ENCODE data around the gene ELN.
"Not testable (repeated sequence)": the region's sequence is repeated elsewhere in the genome, so short reads cannot be mapped to it uniquely, and the experiment has no call there.

ELN gene

GRCh38 chr7:74040101-74040790 is 12.3 kb downstream of the ELN start:
- in situ Hi-C loops (cut with MboI; ENCODE audit: low sequenced_read_pairs), result no loop called here

- in situ Hi-C loops (cut with MboI; ENCODE audit: low sequenced_read_pairs), result no loop called here
Observed at GRCh38 chr7:74040791-74041520, 13.0 kb downstream of the ELN start.

GRCh38 chr7:74042746-74043522 is 15.0 kb downstream of the ELN start:
- in situ Hi-C loops (cut with MboI; ENCODE audit: low sequenced_read_pairs), result no loop called here

GRCh38 chr7:74043523-74043951 is 15.6 kb downstream of the ELN start:
- in situ Hi-C loops (cut with MboI; ENCODE audit: low sequenced_read_pairs), result no loop called here

GRCh38 chr7:74044366-74045350 is 16.7 kb downstream of the ELN start:
- in situ Hi-C loops (cut with MboI; ENCODE audit: low sequenced_read_pairs), result no loop called here

- in situ Hi-C loops (cut with MboI; ENCODE audit: low sequenced_read_pairs), result not testable (repeated sequence)
Observed at GRCh38 chr7:74046581-74046980, 18.6 kb downstream of the ELN start.

GRCh38 chr7:74047804-74048380 is 19.9 kb downstream of the ELN start:
- in situ Hi-C loops (cut with MboI; ENCODE audit: low sequenced_read_pairs), result no loop called here

GRCh38 chr7:74048999-74049599 is 21.1 kb downstream of the ELN start:
- in situ Hi-C loops (cut with MboI; ENCODE audit: low sequenced_read_pairs), result no loop called here

- in situ Hi-C loops (cut with MboI; ENCODE audit: low sequenced_read_pairs), result no loop called here
Observed at GRCh38 chr7:74049997-74050798, 22.2 kb downstream of the ELN start.

- in situ Hi-C loops (cut with MboI; ENCODE audit: low sequenced_read_pairs), result no loop called here
Observed at GRCh38 chr7:74051193-74051592, 23.2 kb downstream of the ELN start.

- in situ Hi-C loops (cut with MboI; ENCODE audit: low sequenced_read_pairs), result no loop called here
Observed at GRCh38 chr7:74051629-74052410, 23.8 kb downstream of the ELN start.

GRCh38 chr7:74052628-74053027 is 24.7 kb downstream of the ELN start:
- in situ Hi-C loops (cut with MboI; ENCODE audit: low sequenced_read_pairs), result no loop called here

GRCh38 chr7:74053589-74054186 is 25.7 kb downstream of the ELN start:
- in situ Hi-C loops (cut with MboI; ENCODE audit: low sequenced_read_pairs), result no loop called here

GRCh38 chr7:74056096-74056915 is 28.3 kb downstream of the ELN start:
- in situ Hi-C loops (cut with MboI; ENCODE audit: low sequenced_read_pairs), result no loop called here

- in situ Hi-C loops (cut with MboI; ENCODE audit: low sequenced_read_pairs), result no loop called here
Observed at GRCh38 chr7:74057216-74057925, 29.4 kb downstream of the ELN start.

- in situ Hi-C loops (cut with MboI; ENCODE audit: low sequenced_read_pairs), result no loop called here
Observed at GRCh38 chr7:74057987-74058386, 30.0 kb downstream of the ELN start.
